Activated naive CD8-positive, alpha-beta T cell treated with anti-CD3 and anti-CD28 coated beads for 36 hours (primary cell): ENCODE data around the gene LZTFL1. TPM values are rescaled to one million over a fixed set of nuclear protein-coding genes. Genes with fewer than 3 reads are reported as not detected.

Experiments
- DNase-seq: peaks from one replicate; pipeline ENCODE4 v3.0.0; 2021
- H3K27ac Mint-ChIP-seq: one replicate; pipeline ENCODE4 v1.8.0; 2022; ENCODE audit warnings: mild to moderate bottlenecking, moderate library complexity, mixed read lengths
- H3K27me3 Mint-ChIP-seq: one replicate; pipeline ENCODE4 v1.8.0; 2022; ENCODE audit warnings: mild to moderate bottlenecking, mixed read lengths
- H3K36me3 Mint-ChIP-seq: one replicate; pipeline ENCODE4 v1.8.0; 2021; ENCODE audit warnings: mild to moderate bottlenecking, mixed read lengths
- H3K4me1 Mint-ChIP-seq: one replicate; pipeline ENCODE4 v1.8.0; 2021; ENCODE audit warnings: mixed read lengths
- H3K4me3 Mint-ChIP-seq: one replicate; pipeline ENCODE4 v1.8.0; 2022; ENCODE audit warnings: mild to moderate bottlenecking, moderate library complexity, mixed read lengths
- H3K9me3 Mint-ChIP-seq: one replicate; pipeline ENCODE4 v1.8.0; 2022; ENCODE audit warnings: mixed read lengths
- total RNA-seq, 2 experiments: library from RNA; stranded (reverse); gene quantifications; one replicate each; pipeline ENCODE4 v1.2.3, GENCODE V29; 2021

LZTFL1 gene
- total RNA-seq, 2 experiments from 2014 or later, result 4.7 to 7.5 TPM

DNA sequence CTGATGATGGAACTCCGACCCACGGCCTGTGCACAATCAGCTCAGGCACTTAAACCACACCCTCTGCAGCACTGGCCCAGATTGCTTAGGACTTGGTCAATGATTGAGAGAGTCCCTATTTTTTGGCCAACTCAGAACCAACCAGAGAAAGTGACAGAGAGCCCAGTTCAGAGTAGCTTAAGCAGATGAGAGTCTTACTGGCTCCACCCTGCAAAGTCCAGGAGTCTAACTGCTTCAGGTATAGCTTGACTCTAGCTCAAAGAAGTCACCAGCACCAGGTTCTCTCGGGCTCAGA lies 65.7 kb downstream of the LZTFL1 start:
- peaks cover 9% of the 10 kb centered on the region for H3K4me1 Mint-ChIP-seq
- H3K4me3 Mint-ChIP-seq, result no peak overlapping the region
- H3K9me3 Mint-ChIP-seq, result no peaks in the 10 kb centered on the region
- no peak overlapping the region for H3K27ac Mint-ChIP-seq
- H3K36me3 Mint-ChIP-seq, result no peaks in the 10 kb centered on the region
- no peak for DNase-seq
- peaks cover 6% of the 10 kb centered on the region for H3K27me3 Mint-ChIP-seq

DNA sequence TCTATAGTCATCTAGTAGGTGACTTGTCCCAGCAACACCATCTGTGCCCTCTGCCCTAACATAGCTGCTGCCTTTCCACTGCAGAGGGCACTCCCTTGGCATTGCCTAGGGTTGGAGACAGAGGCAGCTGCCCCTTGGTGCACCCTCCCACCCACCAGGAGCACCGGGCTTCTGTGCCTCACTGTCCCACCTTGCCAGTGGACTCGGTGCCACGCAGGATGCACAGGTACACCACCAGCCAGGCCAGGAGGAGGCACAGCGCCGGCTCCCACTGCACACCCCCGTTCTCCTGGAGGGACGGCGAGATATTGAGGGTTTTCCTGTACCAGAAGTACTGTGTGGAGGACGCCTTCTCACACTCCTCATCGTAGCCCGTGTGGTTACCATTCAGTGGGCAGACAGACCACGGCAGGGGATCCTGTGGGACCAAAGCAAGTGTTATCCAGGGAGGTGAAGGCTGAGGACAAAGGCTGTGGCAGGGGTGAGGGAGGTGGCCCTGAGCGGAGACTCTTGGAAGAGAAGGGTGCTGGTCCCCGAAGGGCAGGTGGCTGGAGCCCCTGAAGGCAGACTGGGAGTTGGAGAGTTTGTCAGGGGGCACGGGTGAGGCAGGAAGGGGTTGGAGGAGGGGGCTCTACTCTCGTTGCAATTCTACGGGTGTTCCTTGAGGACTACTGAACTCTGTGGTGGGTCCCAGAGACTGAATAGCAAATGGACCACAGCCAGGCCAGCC lies 66.2 kb downstream of the LZTFL1 start:
- Mint-ChIP-seq H3K27me3 (peaks cover 6% of the 10 kb centered on the region), H3K4me3 (no peak overlapping the region), H3K9me3 (no peaks in the 10 kb centered on the region), H3K27ac (no peak overlapping the region), H3K36me3 (no peaks in the 10 kb centered on the region), H3K4me1 (peaks cover 9% of the 10 kb centered on the region)
- DNase-seq, result no peak

DNA sequence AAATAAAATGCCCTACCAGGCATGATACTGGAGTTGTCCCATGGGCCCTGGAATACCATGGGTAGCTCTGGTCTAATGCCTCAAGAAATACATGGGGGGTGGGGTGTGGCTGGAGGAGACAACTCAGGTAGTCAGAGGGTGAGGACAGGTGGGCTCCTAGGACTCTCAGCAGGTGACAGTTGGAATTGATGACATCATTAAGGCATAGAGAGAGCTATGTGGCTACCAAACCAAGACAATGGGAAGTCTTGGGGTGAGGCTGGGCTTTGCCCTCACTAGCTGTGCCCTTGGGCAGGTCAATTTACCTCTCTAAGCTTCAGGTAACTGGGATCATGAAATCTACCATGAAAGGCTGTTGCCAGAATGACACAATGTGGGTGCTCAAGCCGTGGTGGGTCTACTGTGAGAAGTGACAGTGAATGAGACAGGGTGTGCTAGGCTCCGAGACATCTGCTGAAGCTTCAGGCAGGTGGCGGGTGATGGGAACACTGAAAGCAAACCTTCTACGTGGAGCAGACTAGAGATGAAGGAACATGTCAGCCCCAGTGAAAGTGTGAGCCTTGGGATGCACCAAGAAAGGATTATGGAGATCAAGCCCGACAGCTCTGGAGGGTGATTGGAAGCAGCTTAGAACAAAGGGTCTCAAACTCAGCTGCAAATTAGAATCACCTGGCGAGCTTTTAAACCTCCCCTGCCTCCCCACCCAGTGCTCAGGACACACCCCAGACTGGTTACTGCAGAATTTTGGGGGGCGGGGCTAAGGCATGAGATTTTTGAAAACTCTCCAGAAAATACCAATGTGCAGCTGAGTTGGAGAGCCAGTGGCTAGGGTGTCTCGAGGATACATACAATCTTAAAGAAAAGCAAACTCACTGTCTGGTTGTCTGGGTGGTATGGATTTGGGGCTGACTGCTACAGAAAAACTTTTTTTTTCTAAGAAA lies 67.1 kb downstream of the LZTFL1 start:
- Mint-ChIP-seq H3K4me1 (peaks cover 9% of the 10 kb centered on the region), H3K9me3 (no peaks in the 10 kb centered on the region), H3K27ac (no peak overlapping the region), H3K4me3 (no peak overlapping the region), H3K36me3 (no peaks in the 10 kb centered on the region), H3K27me3 (peaks cover 10% of the 10 kb centered on the region)
- DNase-seq, result no peak

DNA sequence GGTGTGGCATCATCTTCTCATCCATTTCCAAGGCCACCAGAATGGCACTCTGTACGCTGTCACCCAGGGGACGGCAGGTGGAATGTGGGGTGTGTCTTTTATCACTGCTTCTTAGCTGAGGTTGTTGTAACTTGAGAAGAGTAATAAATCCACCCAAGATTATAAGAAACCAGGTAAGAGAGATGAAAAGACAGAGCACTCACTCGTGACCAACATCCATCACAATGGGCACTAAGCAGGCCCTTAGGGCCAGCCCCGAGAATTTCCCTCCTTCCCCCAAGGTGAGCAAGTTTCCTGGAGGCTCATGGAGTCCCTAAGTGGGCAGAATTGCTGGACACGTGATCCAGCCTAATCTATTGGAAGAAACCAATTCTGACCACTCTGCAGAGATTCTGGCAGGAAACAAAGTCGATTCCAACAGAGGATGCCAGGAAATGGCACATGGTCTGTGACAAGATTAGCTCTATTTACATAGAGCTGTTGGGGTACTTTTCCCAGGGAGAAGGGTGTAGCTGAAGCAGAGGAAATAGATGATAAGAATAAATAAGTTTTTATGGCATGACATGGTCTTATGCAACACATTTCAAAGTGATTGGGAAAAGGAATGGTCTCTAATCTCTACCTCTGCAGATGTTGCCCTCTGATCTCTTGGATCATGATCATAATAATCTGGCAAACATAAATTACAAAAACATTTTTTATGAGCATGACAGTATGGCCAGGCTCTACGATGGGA lies 68.0 kb downstream of the LZTFL1 start:
- no peaks in the 10 kb centered on the region for H3K36me3 Mint-ChIP-seq
- H3K9me3 Mint-ChIP-seq, result no peaks in the 10 kb centered on the region
- no peak overlapping the region for H3K27ac Mint-ChIP-seq
- H3K4me1 Mint-ChIP-seq, result peaks cover 9% of the 10 kb centered on the region
- H3K4me3 Mint-ChIP-seq, result no peak overlapping the region
- no peak for DNase-seq
- peaks cover 14% of the 10 kb centered on the region for H3K27me3 Mint-ChIP-seq

Other genes with a start within 250 kb of the LZTFL1 start
- 10 to 100 TPM; 23.8 to 26.5 TPM for gene LIMD1, start 247.4 kb downstream of the LZTFL1 start, total RNA-seq
- 100 to 1,000 TPM in 1 of 2 experiments, 10 to 100 TPM in 1; 99.3 to 101 TPM for gene SACM1L, start 152.7 kb downstream of the LZTFL1 start, total RNA-seq
- gene SLC6A20, start 45.6 kb downstream of the LZTFL1 start, total RNA-seq, result not detected
- gene CCR9, start 44.4 kb upstream of the LZTFL1 start, total RNA-seq, result not detected
- under 1 TPM; 0.49 to 0.58 TPM for gene CXCR6, start 101.3 kb upstream of the LZTFL1 start, total RNA-seq
- 10 to 100 TPM in 1 of 2 experiments, 1 to 10 TPM in 1; 9.4 to 10.2 TPM for gene FYCO1, start 153.7 kb upstream of the LZTFL1 start, total RNA-seq
- not detected for gene XCR1, start 185.4 kb upstream of the LZTFL1 start, total RNA-seq